Measurements from ENCODE around the gene GATM.
A peak's percentile ranks its signal among the peaks of the same experiment; 100 is the strongest.

The GATM gene

DNA sequence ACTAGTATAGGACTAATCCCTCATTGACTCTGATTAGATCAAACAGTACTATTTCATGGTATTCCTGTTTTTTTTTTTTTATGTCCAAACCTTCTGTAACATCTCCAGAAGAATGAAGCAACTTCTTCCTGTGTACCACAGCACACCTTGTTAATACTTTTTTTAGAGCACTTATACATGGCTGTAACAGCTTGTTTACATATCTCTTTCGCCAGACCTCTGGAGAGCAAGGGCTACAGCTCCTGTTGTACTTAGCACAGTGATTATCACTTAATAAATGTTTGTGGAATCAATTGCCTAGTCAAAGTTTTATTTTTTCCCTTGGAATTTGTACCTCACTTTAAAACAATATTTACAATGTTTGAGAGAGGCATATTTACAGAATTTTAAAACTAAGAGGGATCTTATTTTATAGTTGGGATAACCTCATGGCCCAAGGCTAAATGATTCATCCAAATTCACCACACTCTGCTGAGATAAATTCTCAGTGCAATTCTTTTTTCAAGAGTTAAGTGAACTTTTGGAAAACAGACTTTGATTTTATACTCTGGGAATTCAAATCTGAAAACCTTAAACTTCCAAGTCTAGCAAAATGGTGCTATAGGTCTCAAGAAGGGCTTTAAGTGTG, 9.2 kb upstream of the GATM start:
- Histone ChIP-seq H3K9ac (ENCODE audit: low read depth, low read length) (no peak overlapping the region), H3K27me3 (ENCODE audit: insufficient read depth, low read length) (peaks cover 45% of the 10 kb centered on the region), H3K36me3 (ENCODE audit: insufficient read depth, low read length) (no peaks in the 10 kb centered on the region), H3K27ac (ENCODE audit: low read depth, low read length) (no peak overlapping the region), H3K4me1 (ENCODE audit: insufficient read depth, low read length) (no peaks in the 10 kb centered on the region), H3K9me3 (ENCODE audit: insufficient read depth, low read depth, low read length) (no peaks in the 10 kb centered on the region), H3K4me3 (ENCODE audit: low read length) (no peak overlapping the region)
- WGBS: 100% methylated on average over 1 of the region's 1 CpG

GRCh38 chr15:45386974-45387373, 8.6 kb upstream of the GATM start:
- no CpG with 5 or more reads among the region's 1 CpG for WGBS
- H3K4me1 ChIP-seq (ENCODE audit: insufficient read depth, low read length): no peaks in the 10 kb centered on the region
- no peak overlapping the region for H3K27ac ChIP-seq (ENCODE audit: low read depth, low read length)
- H3K4me3 ChIP-seq (ENCODE audit: low read length): no peak overlapping the region
- H3K9ac ChIP-seq (ENCODE audit: low read depth, low read length): no peak overlapping the region
- H3K27me3 ChIP-seq (ENCODE audit: insufficient read depth, low read length): peaks cover 42% of the 10 kb centered on the region
- H3K36me3 ChIP-seq (ENCODE audit: insufficient read depth, low read length): no peaks in the 10 kb centered on the region
- no peaks in the 10 kb centered on the region for H3K9me3 ChIP-seq (ENCODE audit: insufficient read depth, low read depth, low read length)

- Histone ChIP-seq H3K36me3 (ENCODE audit: insufficient read depth, low read length) (no peaks in the 10 kb centered on the region), H3K27ac (ENCODE audit: low read depth, low read length) (no peak overlapping the region)
- 86% methylated on average over 5 of the region's 5 CpGs for WGBS
Measured at GRCh38 chr15:45386420-45386819, 8.1 kb upstream of the GATM start.

GRCh38 chr15:45385590-45385989, 7.2 kb upstream of the GATM start:
- H3K4me1 ChIP-seq (ENCODE audit: insufficient read depth, low read length): no peaks in the 10 kb centered on the region
- no peaks in the 10 kb centered on the region for H3K9me3 ChIP-seq (ENCODE audit: insufficient read depth, low read depth, low read length)
- no peak overlapping the region for H3K4me3 ChIP-seq (ENCODE audit: low read length)
- no peaks in the 10 kb centered on the region for H3K36me3 ChIP-seq (ENCODE audit: insufficient read depth, low read length)
- H3K9ac ChIP-seq (ENCODE audit: low read depth, low read length): no peak overlapping the region
- H3K27me3 ChIP-seq (ENCODE audit: insufficient read depth, low read length): peaks cover 47% of the 10 kb centered on the region
- WGBS: 93% methylated on average over 1 of the region's 1 CpG
- H3K27ac ChIP-seq (ENCODE audit: low read depth, low read length): no peak overlapping the region

More at GRCh38 chr15:45386420-45386819, 8.1 kb upstream of the GATM start:
- Histone ChIP-seq H3K9me3 (ENCODE audit: insufficient read depth, low read depth, low read length) (no peaks in the 10 kb centered on the region), H3K27me3 (ENCODE audit: insufficient read depth, low read length) (peaks cover 43% of the 10 kb centered on the region), H3K4me3 (ENCODE audit: low read length) (no peak overlapping the region), H3K4me1 (ENCODE audit: insufficient read depth, low read length) (no peaks in the 10 kb centered on the region), H3K9ac (ENCODE audit: low read depth, low read length) (no peak overlapping the region)

DNA sequence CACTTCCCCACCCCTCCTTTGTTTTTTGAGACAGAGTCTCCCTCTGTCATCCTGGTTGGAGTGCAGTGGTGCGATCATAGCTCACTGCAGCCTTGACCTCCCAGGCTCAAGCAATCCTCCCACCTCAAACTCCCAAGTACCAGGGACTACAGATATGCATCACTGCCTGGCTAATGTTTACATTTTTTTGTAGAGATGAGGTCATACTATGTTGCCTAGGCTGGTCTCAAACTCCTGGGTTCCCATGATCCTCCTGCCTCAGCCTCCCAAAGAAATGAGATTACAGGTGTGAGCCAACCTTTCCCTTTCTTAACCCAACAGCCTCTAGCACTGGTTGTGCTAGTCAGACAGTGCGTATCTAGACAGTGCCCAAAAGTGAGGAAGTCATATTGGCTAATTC, 6.4 kb upstream of the GATM start:
- H3K4me1 ChIP-seq (ENCODE audit: insufficient read depth, low read length): no peaks in the 10 kb centered on the region
- H3K27ac ChIP-seq (ENCODE audit: low read depth, low read length): no peak overlapping the region
- 96% methylated on average over 2 of the region's 2 CpGs for WGBS

DNA sequence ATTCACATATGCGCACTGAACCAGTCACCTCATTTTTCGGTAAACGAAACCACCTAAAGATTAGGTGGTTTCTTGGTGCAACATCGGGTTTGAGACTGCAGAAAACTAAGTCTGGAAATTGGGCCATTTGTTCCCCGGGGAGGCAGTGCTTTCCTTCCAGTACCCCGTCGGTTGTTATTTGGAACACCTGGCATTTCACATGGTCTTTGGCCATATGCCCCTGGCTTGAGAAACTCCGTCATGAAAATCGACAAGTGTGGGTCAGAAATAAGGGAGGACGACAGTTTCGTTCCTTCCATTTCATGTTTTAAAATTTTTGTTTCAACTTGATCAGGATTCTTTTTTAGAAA, 544 bp upstream of the GATM start:
- H3K36me3 ChIP-seq (ENCODE audit: insufficient read depth, low read length): no peaks in the 10 kb centered on the region
- no peak overlapping the region for H3K9ac ChIP-seq (ENCODE audit: low read depth, low read length)
- 57% methylated on average over 11 of the region's 11 CpGs for WGBS
- H3K4me1 ChIP-seq (ENCODE audit: insufficient read depth, low read length): no peaks in the 10 kb centered on the region; the same call in 1 of the 2 replicates
- H3K27ac ChIP-seq (ENCODE audit: low read depth, low read length): no peak overlapping the region
- H3K4me3 ChIP-seq (ENCODE audit: low read length): peak overlapping the region; percentile 66
- no peaks in the 10 kb centered on the region for H3K9me3 ChIP-seq (ENCODE audit: insufficient read depth, low read depth, low read length)
- peaks cover 67% of the 10 kb centered on the region for H3K27me3 ChIP-seq (ENCODE audit: insufficient read depth, low read length)

More for the DNA sequence above, 6.4 kb upstream of the GATM start:
- H3K36me3 ChIP-seq (ENCODE audit: insufficient read depth, low read length): no peaks in the 10 kb centered on the region
- peaks cover 52% of the 10 kb centered on the region for H3K27me3 ChIP-seq (ENCODE audit: insufficient read depth, low read length)
- H3K9ac ChIP-seq (ENCODE audit: low read depth, low read length): no peak overlapping the region
- H3K4me3 ChIP-seq (ENCODE audit: low read length): no peak overlapping the region
- no peaks in the 10 kb centered on the region for H3K9me3 ChIP-seq (ENCODE audit: insufficient read depth, low read depth, low read length)

GRCh38 chr15:45377609-45378148, 665 bp downstream of the GATM start:
- no peaks in the 10 kb centered on the region for H3K36me3 ChIP-seq (ENCODE audit: insufficient read depth, low read length)

GRCh38 chr15:45376967-45377608, 1.3 kb downstream of the GATM start:
- H3K9ac ChIP-seq (ENCODE audit: low read depth, low read length): no peak overlapping the region
- no peaks in the 10 kb centered on the region for H3K9me3 ChIP-seq (ENCODE audit: insufficient read depth, low read depth, low read length)
- peaks cover 9% of the 10 kb centered on the region for H3K4me1 ChIP-seq (ENCODE audit: insufficient read depth, low read length)
- WGBS: 59% methylated on average over 4 of the region's 5 CpGs
- H3K4me3 ChIP-seq (ENCODE audit: low read length): peak overlapping the region; percentile 66
- H3K27ac ChIP-seq (ENCODE audit: low read depth, low read length): no peak overlapping the region
- peaks cover 66% of the 10 kb centered on the region for H3K27me3 ChIP-seq (ENCODE audit: insufficient read depth, low read length)
- no peaks in the 10 kb centered on the region for H3K36me3 ChIP-seq (ENCODE audit: insufficient read depth, low read length)

More at GRCh38 chr15:45377609-45378148, 665 bp downstream of the GATM start:
- Histone ChIP-seq H3K9ac (ENCODE audit: low read depth, low read length) (peak overlapping the region; percentile 64), H3K27me3 (ENCODE audit: insufficient read depth, low read length) (peaks cover 67% of the 10 kb centered on the region), H3K4me1 (ENCODE audit: insufficient read depth, low read length) (peaks cover 3% of the 10 kb centered on the region), H3K4me3 (ENCODE audit: low read length) (peak overlapping the region; percentile 66), H3K27ac (ENCODE audit: low read depth, low read length) (no peak overlapping the region), H3K9me3 (ENCODE audit: insufficient read depth, low read depth, low read length) (no peaks in the 10 kb centered on the region)
- 2% methylated on average over 32 of the region's 32 CpGs for WGBS

DNA sequence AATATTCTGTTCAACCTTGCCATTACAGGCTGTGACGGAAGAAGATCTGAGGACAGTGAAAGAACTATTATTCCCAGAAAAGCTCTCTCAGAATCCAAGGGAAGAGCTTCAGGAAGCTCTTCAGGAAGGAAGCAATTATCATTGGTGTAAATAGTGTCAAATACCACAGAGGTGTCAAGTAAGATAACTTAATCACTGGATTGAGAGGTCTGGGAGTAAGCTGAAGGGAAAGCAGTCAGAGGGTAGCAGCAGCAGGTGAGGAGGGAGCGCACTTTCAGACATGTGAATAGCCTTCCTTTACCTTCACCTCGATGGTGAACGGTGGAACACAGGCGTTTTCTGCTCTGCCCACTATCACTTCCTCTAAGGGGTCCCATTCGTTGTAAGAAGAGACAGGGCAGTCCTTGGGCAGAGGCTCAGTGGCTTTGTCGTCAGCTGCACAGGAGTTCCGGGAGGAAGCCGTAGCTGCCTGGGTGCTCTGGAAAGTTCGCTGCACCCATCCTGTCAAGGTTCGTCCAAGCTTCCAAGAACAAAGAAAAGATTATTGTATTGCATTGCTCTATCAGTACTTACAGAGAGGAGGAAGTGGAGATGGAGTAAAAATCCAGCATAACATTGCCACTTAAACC, 1.9 kb downstream of the GATM start:
- H3K9me3 ChIP-seq (ENCODE audit: insufficient read depth, low read depth, low read length): no peaks in the 10 kb centered on the region
- H3K27me3 ChIP-seq (ENCODE audit: insufficient read depth, low read length): peaks cover 59% of the 10 kb centered on the region
- no peak overlapping the region for H3K4me3 ChIP-seq (ENCODE audit: low read length)
- no peak overlapping the region for H3K27ac ChIP-seq (ENCODE audit: low read depth, low read length)
- 64% methylated on average over 11 of the region's 11 CpGs for WGBS
- H3K9ac ChIP-seq (ENCODE audit: low read depth, low read length): no peak overlapping the region
- peaks cover 14% of the 10 kb centered on the region for H3K4me1 ChIP-seq (ENCODE audit: insufficient read depth, low read length)
- H3K36me3 ChIP-seq (ENCODE audit: insufficient read depth, low read length): no peaks in the 10 kb centered on the region

DNA sequence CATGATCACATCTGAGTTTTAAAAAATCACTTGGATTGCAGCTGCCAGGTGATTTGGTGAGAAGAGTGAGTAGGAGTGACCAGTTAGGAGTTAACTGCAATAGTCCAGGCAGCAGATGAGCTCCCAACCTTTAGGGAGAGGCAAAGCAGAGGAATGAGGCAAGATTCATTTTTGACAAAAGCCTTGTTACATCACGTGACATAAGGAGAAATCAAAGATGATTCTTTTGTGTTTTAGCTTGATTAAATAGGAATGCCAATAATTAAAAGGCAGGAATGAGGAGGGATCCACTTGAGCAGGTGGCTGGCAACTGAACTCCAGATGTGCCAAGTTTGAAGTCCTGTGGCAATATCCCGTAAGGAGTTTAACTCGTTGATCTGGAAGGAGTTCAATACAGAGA, 2.5 kb downstream of the GATM start:
- no peaks in the 10 kb centered on the region for H3K36me3 ChIP-seq (ENCODE audit: insufficient read depth, low read length)
- no peak overlapping the region for H3K27ac ChIP-seq (ENCODE audit: low read depth, low read length)
- no peak overlapping the region for H3K4me3 ChIP-seq (ENCODE audit: low read length)
- peaks cover 53% of the 10 kb centered on the region for H3K27me3 ChIP-seq (ENCODE audit: insufficient read depth, low read length)
- no peak overlapping the region for H3K9ac ChIP-seq (ENCODE audit: low read depth, low read length)
- no peaks in the 10 kb centered on the region for H3K9me3 ChIP-seq (ENCODE audit: insufficient read depth, low read depth, low read length)
- peaks cover 14% of the 10 kb centered on the region for H3K4me1 ChIP-seq (ENCODE audit: insufficient read depth, low read length)
- 89% methylated on average over 3 of the region's 3 CpGs for WGBS

- 94% methylated on average over 1 of the region's 2 CpGs for WGBS
- Histone ChIP-seq H3K9me3 (ENCODE audit: insufficient read depth, low read depth, low read length) (no peaks in the 10 kb centered on the region), H3K4me1 (ENCODE audit: insufficient read depth, low read length) (peaks cover 14% of the 10 kb centered on the region), H3K27me3 (ENCODE audit: insufficient read depth, low read length) (peaks cover 38% of the 10 kb centered on the region), H3K27ac (ENCODE audit: low read depth, low read length) (no peak overlapping the region), H3K9ac (ENCODE audit: low read depth, low read length) (no peak overlapping the region), H3K36me3 (ENCODE audit: insufficient read depth, low read length) (no peaks in the 10 kb centered on the region), H3K4me3 (ENCODE audit: low read length) (no peak overlapping the region)
Measured at GRCh38 chr15:45373976-45374375, 4.4 kb downstream of the GATM start.
